HL-60 (cell line): ENCODE measurements around the gene PALLD.

Experiments used
- CTCF ChIP-seq: IDR thresholded peaks from one replicate; pipeline ENCODE4 v1.5.1; 2011; ENCODE audit warnings: low read length, control low read depth, inconsistent platforms; ENCODE audit not compliant: insufficient read depth
- GABPA ChIP-seq: IDR thresholded peaks from 2 replicates; pipeline ENCODE4 v1.6.1; 2012; ENCODE audit warnings: low read depth
- REST ChIP-seq: IDR thresholded peaks from 2 replicates; pipeline ENCODE4 v1.6.1; 2012; ENCODE audit warnings: low read depth; ENCODE audit not compliant: insufficient replicate concordance

- TF ChIP-seq CTCF (no peak), REST (no peak), GABPA (no peak)
These were observed 417.2 kb downstream of the PALLD start for GRCh38 chr4:168914095-168914494.
